OCI-LY7 (cell line): Measurements from ENCODE around the gene FUT3.
"Not testable (repeated sequence)": the region's sequence is repeated elsewhere in the genome, so short reads cannot be mapped to it uniquely, and the experiment has no call there.

Experiments used
- CTCF ChIP-seq: fragments of 200-600 bp; sonication (generic); conservative IDR thresholded peaks from 2 replicates; pipeline ENCODE4 v1.5.1; 2014; ENCODE audit warnings: mild to moderate bottlenecking, antibody characterized with exemption, low read length, moderate library complexity, mixed read lengths
- EZH2phosphoT487 ChIP-seq: fragments of 200-600 bp; sonication (generic); IDR thresholded peaks from 2 replicates; pipeline ENCODE4 v1.6.1; 2018; ENCODE audit warnings: low read depth, borderline replicate concordance, mild to moderate bottlenecking, mixed run types, antibody characterized with exemption, low read length, moderate library complexity, mixed read lengths

DNA sequence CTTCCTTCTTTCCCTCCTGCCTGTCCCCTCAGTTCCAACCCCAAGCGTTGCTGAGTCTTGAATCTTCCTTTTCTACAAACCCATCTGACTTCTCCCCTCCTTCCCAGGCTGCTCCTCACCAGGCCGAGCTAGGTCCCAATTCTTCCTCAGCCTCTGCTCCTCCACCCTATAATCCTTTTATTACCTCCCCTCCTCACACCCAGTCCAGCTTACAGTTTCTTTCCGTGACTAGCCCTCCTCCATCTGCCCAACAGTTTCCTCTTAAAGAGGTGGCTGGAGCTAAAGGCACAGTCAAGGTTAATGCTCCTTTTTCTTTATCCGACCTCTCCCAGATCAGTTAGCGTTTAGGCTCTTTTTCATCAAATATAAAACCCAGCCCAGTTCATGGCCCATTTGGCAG, 2.6 kb downstream of the FUT3 start:
- not testable (repeated sequence) for TF ChIP-seq CTCF, EZH2phosphoT487
